ENCODE results near the gene KIAA1549.

GRCh38 chr7:138970952-138971351 lies 10.2 kb downstream of the KIAA1549 start:
- no peak for TF ChIP-seq CTCF (IDR thresholded peaks at IDR 0.05)
- no peak for TF ChIP-seq USF1 (CRISPR knock-in tag; IDR thresholded peaks at IDR 0.05)
- no peak for TF ChIP-seq TEAD1 (CRISPR knock-in tag; IDR thresholded peaks at IDR 0.05)
- TF ChIP-seq MAX (CRISPR knock-in tag; IDR thresholded peaks at IDR 0.05) = no peak
- no peak for TF ChIP-seq FOXK1 (CRISPR knock-in tag; IDR thresholded peaks at IDR 0.05)
- no peak for TF ChIP-seq ERG (CRISPR knock-in tag; IDR thresholded peaks at IDR 0.05)
- no peak for TF ChIP-seq HMGXB4 (CRISPR knock-in tag; IDR thresholded peaks at IDR 0.05)
- TF ChIP-seq E2F1 (CRISPR knock-in tag; IDR thresholded peaks at IDR 0.05) = no peak
- TF ChIP-seq CREM (CRISPR knock-in tag; IDR thresholded peaks at IDR 0.05) = no peak
- TF ChIP-seq FOXP1 (CRISPR knock-in tag; IDR thresholded peaks at IDR 0.05; ENCODE audit: borderline replicate concordance) = no peak
- TF ChIP-seq ATF2 (CRISPR knock-in tag; IDR thresholded peaks at IDR 0.05; ENCODE audit: borderline replicate concordance, low read depth) = no peak
- TF ChIP-seq ATF1 (CRISPR knock-in tag; IDR thresholded peaks at IDR 0.05) = no peak
- no peak for TF ChIP-seq ZSCAN18 (CRISPR knock-in tag; IDR thresholded peaks at IDR 0.05)
- no peak for TF ChIP-seq E2F5 (CRISPR knock-in tag; IDR thresholded peaks at IDR 0.05)

Measured in WTC11 (cell line).